HepG2 (cell line): ENCODE data around the gene MATR3. TPM values are rescaled to one million over a fixed set of nuclear protein-coding genes. Genes with fewer than 3 reads are reported as not detected.

ENCODE experiments used
- ATAC-seq: fragments of 200-7000 bp; cut with Tn5 transposase; 3 replicates; pipeline ENCODE4 v1.9.1; 2020; ENCODE audit warnings: mild to moderate bottlenecking, moderate library complexity
- BruUV-seq: library from RNA; stranded (reverse); fragments of 400-500 nt; replicated peaks from 2 replicates; lab custom pipeline; 2021; lab: Mats Ljungman, UMichigan
- CTCF ChIA-PET: fragments of 300-600 bp; formaldehyde crosslinking; extraction: SDS; loops from one replicate; lab custom pipeline; 2021; ENCODE audit warnings: low total read pairs, inconsistent platforms, low intra/inter-chr PET ratio; lab: Yijun Ruan, JAX
- POLR2A ChIA-PET: fragments of 350-600 bp; sonication (Branson Sonifier 250); formaldehyde crosslinking; loops from one replicate; lab custom pipeline; 2020; ENCODE audit warnings: antibody characterized with exemption, inconsistent platforms; lab: Yijun Ruan, JAX
- DNase-seq: peaks from one replicate; pipeline ENCODE4 v3.0.0-alpha.2; 2015; ENCODE audit warnings: low spot score
- FAIRE-seq: peaks from 3 replicates; lab custom pipeline; 2011; peaks lifted over from hg19 to GRCh38; lab: Jason Lieb, UNC
- H2AFZ ChIP-seq: one replicate; pipeline ENCODE4 v1.6.1; 2011; ENCODE audit warnings: low read length, inconsistent platforms
- H3K27ac ChIP-seq: fragments of 300-600 bp; 3 replicates; pipeline ENCODE4 v1.8.0; 2011; ENCODE audit warnings: mixed run types, mild to moderate bottlenecking, mixed read lengths, low read length, inconsistent platforms; ENCODE audit not compliant: insufficient read depth; ENCODE audit errors: extremely low read length
- H3K27me3 ChIP-seq, 2 experiments: fragments of 200-600 bp in 1 of 2; 2 replicates in 1 of 2; 3 replicates in 1 of 2; pipeline versions ENCODE4 v1.6.0 to v1.8.0; 2011; ENCODE audit warnings: low read length in 2 of 2, mild to moderate bottlenecking in 2 of 2, moderate library complexity in 2 of 2, inconsistent platforms in 1 of 2; ENCODE audit not compliant: insufficient read depth in 2 of 2, control insufficient read depth in 1 of 2
- H3K36me3 ChIP-seq, 2 experiments: fragments of 200-600 bp in 1 of 2; replicated peaks in 1 of 2; 2 replicates in 1 of 2; 3 replicates in 1 of 2; pipeline versions ENCODE4 v1.5.1 to v1.8.0; 2011; ENCODE audit warnings: low read length in 2 of 2, inconsistent platforms in 1 of 2; ENCODE audit not compliant: insufficient read depth in 2 of 2, control insufficient read depth in 1 of 2
- H3K4me1 ChIP-seq: 2 replicates; pipeline ENCODE4 v1.5.1; 2012; ENCODE audit warnings: low read length, inconsistent platforms; ENCODE audit not compliant: insufficient read depth
- H3K4me2 ChIP-seq: 2 replicates; pipeline ENCODE4 v1.6.0; 2011; ENCODE audit warnings: low read depth, low read length, inconsistent platforms
- H3K4me3 ChIP-seq, 3 experiments: fragments of 200-600 bp in 1 of 3; sonication (generic), shearing (Covaris generic) in 1 of 3; replicated peaks in 1 of 3; 2 replicates each; pipeline ENCODE4 v1.5.1; 2011 to 2016; ENCODE audit warnings: low read length in 3 of 3, inconsistent platforms in 2 of 3, low read depth in 2 of 3, mild to moderate bottlenecking in 2 of 3, control low read depth in 1 of 3, mixed read lengths in 1 of 3; ENCODE audit not compliant: insufficient read depth in 1 of 3
- H3K79me2 ChIP-seq: one replicate; pipeline ENCODE4 v1.6.1; 2011; ENCODE audit warnings: low read length, inconsistent platforms; ENCODE audit not compliant: insufficient read depth
- H3K9ac ChIP-seq: 2 replicates; pipeline ENCODE4 v1.6.0; 2011; ENCODE audit warnings: mild to moderate bottlenecking, low read depth, low read length, inconsistent platforms; ENCODE audit not compliant: insufficient read depth
- H3K9me3 ChIP-seq: 2 replicates; pipeline ENCODE4 v1.5.1; 2012; ENCODE audit warnings: mild to moderate bottlenecking, low read length
- H4K20me1 ChIP-seq: 2 replicates; pipeline ENCODE4 v1.6.0; 2011; ENCODE audit warnings: inconsistent platforms, mild to moderate bottlenecking, low read length, moderate library complexity; ENCODE audit not compliant: insufficient read depth
- ELF1 ChIP-seq: sonication (generic); formaldehyde crosslinking; IDR thresholded peaks from 2 replicates; pipeline ENCODE4 v1.4.0; 2020; ENCODE audit warnings: missing genetic modification reagents
- IRX3 ChIP-seq: sonication (generic); formaldehyde crosslinking; IDR thresholded peaks from 2 replicates; pipeline ENCODE4 v1.8.1; 2023; ENCODE audit warnings: mild to moderate bottlenecking, low read depth, missing genetic modification reagents, borderline replicate concordance
- KMT2A ChIP-seq: sonication (generic); formaldehyde crosslinking; IDR thresholded peaks from 2 replicates; pipeline ENCODE4 v1.4.0; 2020; ENCODE audit warnings: missing genetic modification reagents
- PAX8 ChIP-seq: sonication (generic); formaldehyde crosslinking; IDR thresholded peaks from 2 replicates; pipeline ENCODE4 v1.8.0; 2022; ENCODE audit warnings: mild to moderate bottlenecking, missing genetic modification reagents, borderline replicate concordance
- PCBP1 ChIP-seq: fragments of 200-400 bp; formaldehyde crosslinking; IDR thresholded peaks from 2 replicates; pipeline ENCODE4 v1.6.1; 2017; ENCODE audit warnings: mild to moderate bottlenecking, low read depth, low read length, borderline replicate concordance
- PRMT3 ChIP-seq: sonication (generic); formaldehyde crosslinking; IDR thresholded peaks from 2 replicates; pipeline ENCODE4 v1.8.1; 2022; ENCODE audit warnings: low read depth, mild to moderate bottlenecking, moderate library complexity, missing genetic modification reagents, borderline replicate concordance
- SIX1 ChIP-seq: sonication (generic); formaldehyde crosslinking; IDR thresholded peaks from 2 replicates; pipeline ENCODE4 v1.4.0; 2020; ENCODE audit warnings: missing genetic modification reagents, borderline replicate concordance
- ZNF253 ChIP-seq: sonication (generic); formaldehyde crosslinking; IDR thresholded peaks from 2 replicates; pipeline ENCODE4 v1.8.0; 2022; ENCODE audit warnings: mild to moderate bottlenecking, missing genetic modification reagents, borderline replicate concordance
- ZNF337 ChIP-seq: sonication (generic); formaldehyde crosslinking; IDR thresholded peaks from 2 replicates; pipeline ENCODE4 v1.5.1; 2020; ENCODE audit warnings: missing genetic modification reagents, low read depth, mild to moderate bottlenecking, borderline replicate concordance
- ZNF577 ChIP-seq: sonication (generic); formaldehyde crosslinking; IDR thresholded peaks from 2 replicates; pipeline ENCODE4 v1.4.0; 2020; ENCODE audit warnings: mild to moderate bottlenecking, low read depth, missing genetic modification reagents, borderline replicate concordance
- WGBS: methylation state at CpG from one replicate; pipeline ENCODE4 v1.1.6; 2017; ENCODE audit warnings: low lambda C conversion rate; 5-methylcytosine and 5-hydroxymethylcytosine counted together
- in situ Hi-C: cut with HindIII; loops from 2 replicates; pipeline ENCODE4 v1.10.0; 2017; ENCODE audit warnings: low pct_unique_long_range_greater_than_20kb; ENCODE audit not compliant: extremely low pct_ligation_motif_present
- intact Hi-C: fragments of 100-400 bp; cut with micrococcal nuclease; formaldehyde crosslinking; loops from one replicate; pipeline ENCODE4 v1.10.0; 2022; ENCODE audit not compliant: unreplicated experiment
- polyA plus RNA-seq, 8 experiments: library from polyadenylated mRNA; depleted of rRNA in 3 of 8; stranded (reverse) in 7 of 8; unstranded in 1 of 8; fragments of >200 nt; fragmentation: Illumina TruSeq in 4 of 8; extraction: Trizol in 4 of 8; gene quantifications; 2 replicates each; pipeline versions ENCODE4 v1.2.1 to v1.2.3, GENCODE V29; 2011 to 2016; ENCODE audit warnings: low read depth in 4 of 8, missing spikeins in 1 of 8, mixed read lengths in 1 of 8; ENCODE audit not compliant: insufficient read depth in 1 of 8
- total RNA-seq, 5 experiments: library from RNA; depleted of rRNA; stranded (reverse); fragments of >200 nt; fragmentation: Illumina TruSeq; extraction: Trizol; gene quantifications; 2 replicates each; pipeline ENCODE4 v1.2.3, GENCODE V29; 2016; ENCODE audit warnings: low read depth in 1 of 5
- TF ChIP-seq, protein P1 (sequence below): IDR thresholded peaks from 2 replicates; pipeline ENCODE4 v1.6.1; 2012; ENCODE audit warnings: inconsistent platforms
- TF ChIP-seq, protein P2 (sequence below): IDR thresholded peaks from 2 replicates; pipeline ENCODE4 v1.6.1; 2016; ENCODE audit warnings: missing biosample characterization, missing genetic modification reagents, low read depth
- TF ChIP-seq, protein P3 (sequence below), 2 experiments: fragments of 450-650 bp in 1 of 2; sonication (generic) in 1 of 2; formaldehyde crosslinking; IDR thresholded peaks; 2 replicates each; pipeline versions ENCODE4 v1.5.0 to v1.8.0; 2020 to 2022; ENCODE audit warnings: mild to moderate bottlenecking in 1 of 2, missing genetic modification reagents in 1 of 2
- TF ChIP-seq, protein P4 (sequence below): sonication (generic); formaldehyde crosslinking; IDR thresholded peaks from 2 replicates; pipeline ENCODE4 v1.5.0; 2020; ENCODE audit warnings: missing genetic modification reagents, mild to moderate bottlenecking, borderline replicate concordance

MATR3 gene
- total and polyA plus RNA-seq, 2 of the 13 experiments (the other 11 are each of a cell fraction or from before 2014, with no cell fraction given), result 94.2 to 341 TPM

DNA sequence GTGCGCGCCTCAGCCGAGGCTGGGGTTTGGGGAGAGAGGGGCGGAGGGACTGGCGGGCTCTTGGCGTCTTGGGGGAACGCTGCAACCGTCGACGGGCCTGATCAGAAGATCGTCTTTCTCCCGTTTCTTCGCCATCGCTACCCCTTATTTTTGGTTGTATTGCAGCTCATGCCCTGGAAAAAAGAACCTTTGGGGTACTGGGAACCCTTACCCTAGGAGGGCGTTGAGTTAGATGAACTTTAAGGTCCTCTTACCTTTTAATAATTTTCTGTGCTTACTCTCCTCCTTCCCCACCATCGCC, 48.8 kb downstream of the MATR3 start (continued):
- TF ChIP-seq, protein P1, sequence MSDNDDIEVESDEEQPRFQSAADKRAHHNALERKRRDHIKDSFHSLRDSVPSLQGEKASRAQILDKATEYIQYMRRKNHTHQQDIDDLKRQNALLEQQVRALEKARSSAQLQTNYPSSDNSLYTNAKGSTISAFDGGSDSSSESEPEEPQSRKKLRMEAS, result peak; percentile 58; the same call in 1 of the 2 replicates
- TF ChIP-seq, protein P2, sequence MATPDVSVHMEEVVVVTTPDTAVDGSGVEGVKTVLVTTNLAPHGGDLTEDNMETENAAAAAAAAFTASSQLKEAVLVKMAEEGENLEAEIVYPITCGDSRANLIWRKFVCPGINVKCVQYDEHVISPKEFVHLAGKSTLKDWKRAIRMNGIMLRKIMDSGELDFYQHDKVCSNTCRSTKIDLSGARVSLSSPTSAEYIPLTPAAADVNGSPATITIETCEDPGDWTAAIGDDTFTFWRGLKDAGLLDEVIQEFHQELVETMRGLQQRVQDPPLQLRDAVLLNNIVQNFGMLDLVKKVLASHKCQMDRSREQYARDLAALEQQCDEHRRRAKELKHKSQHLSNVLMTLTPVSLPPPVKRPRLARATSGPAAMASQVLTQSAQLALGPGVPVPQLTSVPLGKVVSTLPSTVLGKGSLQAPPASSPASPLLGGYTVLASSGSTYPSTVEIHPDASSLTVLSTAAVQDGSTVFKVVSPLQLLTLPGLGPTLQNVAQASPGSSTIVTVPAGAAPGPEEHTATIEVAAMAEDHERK, result 0 out of 2 replicates have a peak, but pooled peaks have one; percentile 26
- TF ChIP-seq, protein P3, sequence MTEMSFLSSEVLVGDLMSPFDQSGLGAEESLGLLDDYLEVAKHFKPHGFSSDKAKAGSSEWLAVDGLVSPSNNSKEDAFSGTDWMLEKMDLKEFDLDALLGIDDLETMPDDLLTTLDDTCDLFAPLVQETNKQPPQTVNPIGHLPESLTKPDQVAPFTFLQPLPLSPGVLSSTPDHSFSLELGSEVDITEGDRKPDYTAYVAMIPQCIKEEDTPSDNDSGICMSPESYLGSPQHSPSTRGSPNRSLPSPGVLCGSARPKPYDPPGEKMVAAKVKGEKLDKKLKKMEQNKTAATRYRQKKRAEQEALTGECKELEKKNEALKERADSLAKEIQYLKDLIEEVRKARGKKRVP (CRISPR knock-in tag; IDR thresholded peaks at IDR 0.05), result no peak
- TF ChIP-seq ELF1 (CRISPR knock-in tag), result no peak
- TF ChIP-seq ZNF253 (CRISPR knock-in tag), result no peak
- TF ChIP-seq SIX1 (CRISPR knock-in tag), result no peak
- TF ChIP-seq ZNF337, result no peak
- no peak for TF ChIP-seq PCBP1
- TF ChIP-seq PAX8 (CRISPR knock-in tag), result no peak
- no peak for TF ChIP-seq PRMT3 (CRISPR knock-in tag)

DNA sequence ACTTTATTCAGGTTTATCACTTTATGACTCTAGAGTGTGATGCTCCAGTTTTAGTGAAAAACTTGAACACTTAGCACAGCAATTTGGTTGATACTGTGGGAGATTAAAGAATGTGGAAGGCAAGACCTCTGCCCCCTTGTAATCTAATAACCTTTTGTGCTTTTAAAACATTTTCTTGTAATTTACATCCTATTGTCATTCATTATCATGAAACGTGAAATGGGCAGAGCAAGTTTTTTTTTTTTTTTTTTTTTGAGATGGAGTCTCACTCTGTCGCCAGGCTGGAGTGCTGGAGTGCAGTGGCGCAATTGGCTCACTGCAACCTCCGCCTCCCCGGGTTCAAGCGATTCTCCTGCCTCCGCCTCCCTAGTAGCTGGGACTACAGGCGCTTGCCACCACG, 49.9 kb downstream of the MATR3 start:
- H3K4me1 ChIP-seq, result peaks cover 43% of the 10 kb centered on the region
- ChIA-PET POLR2A (no interaction called here), CTCF (no interaction called here)
- intact Hi-C loops, result no loop called here
- H3K27ac ChIP-seq, result no peak overlapping the region
- H3K36me3 ChIP-seq, result 0 out of 5 replicates have a peak, but pooled peaks cover 0 to 3% of the 10 kb centered on the region in 2 experiments
- H2AFZ ChIP-seq, result no peak overlapping the region
- H4K20me1 ChIP-seq, result peaks cover 46% of the 10 kb centered on the region
- peak overlapping the region; percentile 99 for H3K9ac ChIP-seq
- H3K4me2 ChIP-seq, result peak overlapping the region; percentile 100
- H3K27me3 ChIP-seq, result no peaks in the 10 kb centered on the region; a peak in 1 of 5 replicates
- FAIRE-seq, result no peak
- TF ChIP-seq KMT2A (CRISPR knock-in tag), result no peak
- no peak for TF ChIP-seq IRX3 (CRISPR knock-in tag)
- no peak for TF ChIP-seq ZNF577 (CRISPR knock-in tag)
- TF ChIP-seq, protein P4, sequence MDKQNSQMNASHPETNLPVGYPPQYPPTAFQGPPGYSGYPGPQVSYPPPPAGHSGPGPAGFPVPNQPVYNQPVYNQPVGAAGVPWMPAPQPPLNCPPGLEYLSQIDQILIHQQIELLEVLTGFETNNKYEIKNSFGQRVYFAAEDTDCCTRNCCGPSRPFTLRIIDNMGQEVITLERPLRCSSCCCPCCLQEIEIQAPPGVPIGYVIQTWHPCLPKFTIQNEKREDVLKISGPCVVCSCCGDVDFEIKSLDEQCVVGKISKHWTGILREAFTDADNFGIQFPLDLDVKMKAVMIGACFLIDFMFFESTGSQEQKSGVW (CRISPR knock-in tag), result no peak
- no peaks in the 10 kb centered on the region for H3K9me3 ChIP-seq
- no peak for ATAC-seq
- H3K79me2 ChIP-seq, result peaks cover 67% of the 10 kb centered on the region
- no TSS peak for BruUV-seq
- in situ Hi-C loops, result no loop called here
- no peak for DNase-seq
- peak overlapping the region; percentile 74 to 98 (median 84); a peak in 5 of 6 replicates for H3K4me3 ChIP-seq
- WGBS, result 90% methylated on average over 9 of the region's 9 CpGs
